Stimulated activated naive CD8-positive, alpha-beta T cell treated with anti-CD3 and anti-CD28 coated beads, Interleukin-15, Interleukin-2, amounts not matched to agents 100 ng/mL and 50 ng/mL, for 24 hours (primary cell): ENCODE results near the gene IQGAP3.

Experiments
- H3K27ac Mint-ChIP-seq: one replicate; pipeline ENCODE4 v1.8.0; 2021; ENCODE audit warnings: mild to moderate bottlenecking, mixed read lengths
- H3K27me3 Mint-ChIP-seq: one replicate; pipeline ENCODE4 v1.8.0; 2021; ENCODE audit warnings: mixed read lengths
- H3K36me3 Mint-ChIP-seq: one replicate; pipeline ENCODE4 v1.8.0; 2021; ENCODE audit warnings: low read depth, mixed read lengths
- H3K4me1 Mint-ChIP-seq: one replicate; pipeline ENCODE4 v1.8.0; 2021; ENCODE audit warnings: low read depth, mixed read lengths
- H3K4me3 Mint-ChIP-seq: one replicate; pipeline ENCODE4 v1.8.0; 2021; ENCODE audit warnings: mild to moderate bottlenecking, mixed read lengths
- H3K9me3 Mint-ChIP-seq: one replicate; pipeline ENCODE4 v1.8.0; 2021; ENCODE audit warnings: mixed read lengths

The IQGAP3 gene

GRCh38 chr1:156530006-156530405 is 42.4 kb downstream of the IQGAP3 start:
- H3K9me3 Mint-ChIP-seq = no peaks in the 10 kb centered on the region
- H3K27ac Mint-ChIP-seq = no peak overlapping the region
- H3K4me1 Mint-ChIP-seq = peaks cover 28% of the 10 kb centered on the region
- H3K4me3 Mint-ChIP-seq = no peak overlapping the region
- peaks cover 5% of the 10 kb centered on the region for H3K36me3 Mint-ChIP-seq
- H3K27me3 Mint-ChIP-seq = no peaks in the 10 kb centered on the region

- H3K9me3 Mint-ChIP-seq = no peaks in the 10 kb centered on the region
- H3K36me3 Mint-ChIP-seq = peaks cover 5% of the 10 kb centered on the region
- no peak overlapping the region for H3K27ac Mint-ChIP-seq
- H3K27me3 Mint-ChIP-seq = no peaks in the 10 kb centered on the region
- no peak overlapping the region for H3K4me3 Mint-ChIP-seq
- H3K4me1 Mint-ChIP-seq = peaks cover 38% of the 10 kb centered on the region
Observed at GRCh38 chr1:156528875-156529425, 43.4 kb downstream of the IQGAP3 start.

GRCh38 chr1:156528231-156528630 is 44.1 kb downstream of the IQGAP3 start:
- Mint-ChIP-seq H3K27ac (no peak overlapping the region), H3K4me3 (no peak overlapping the region), H3K4me1 (peaks cover 41% of the 10 kb centered on the region), H3K9me3 (no peaks in the 10 kb centered on the region), H3K27me3 (no peaks in the 10 kb centered on the region), H3K36me3 (peaks cover 5% of the 10 kb centered on the region)

- no peaks in the 10 kb centered on the region for H3K27me3 Mint-ChIP-seq
- H3K9me3 Mint-ChIP-seq = no peaks in the 10 kb centered on the region
- peaks cover 5% of the 10 kb centered on the region for H3K36me3 Mint-ChIP-seq
- peaks cover 41% of the 10 kb centered on the region for H3K4me1 Mint-ChIP-seq
- H3K27ac Mint-ChIP-seq = no peak overlapping the region
- no peak overlapping the region for H3K4me3 Mint-ChIP-seq
Observed at GRCh38 chr1:156527584-156527983, 44.8 kb downstream of the IQGAP3 start.

DNA sequence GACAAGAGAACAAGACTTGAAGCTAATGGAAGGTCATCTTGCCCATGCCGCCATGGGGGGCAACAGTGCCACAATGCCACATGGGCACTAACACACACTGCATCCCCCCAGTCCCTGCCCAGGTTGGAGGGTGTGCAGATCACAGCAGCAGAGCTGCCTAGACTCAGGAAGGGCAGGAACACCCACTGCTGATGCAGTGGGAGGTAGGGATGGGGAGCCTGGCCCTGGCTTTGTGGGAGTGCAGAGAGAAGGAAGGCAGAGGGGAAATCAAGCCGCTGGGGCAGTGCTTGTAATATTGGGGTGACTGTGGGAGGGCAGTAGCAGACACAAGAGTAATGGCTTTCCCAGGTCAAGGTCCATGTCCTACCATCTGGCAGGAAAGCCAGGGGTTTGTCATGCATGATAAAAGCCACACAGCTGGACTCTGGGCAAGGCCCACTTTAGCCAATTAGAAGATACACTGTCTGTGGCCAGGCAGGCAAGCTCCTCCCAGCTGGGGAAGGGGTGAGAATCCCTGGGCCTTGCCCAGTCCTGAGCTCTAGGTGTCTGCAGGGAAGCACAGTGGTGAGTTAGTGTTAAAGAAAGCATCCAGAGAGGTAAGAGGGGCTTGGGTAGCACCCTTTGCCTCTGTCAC is 46.4 kb downstream of the IQGAP3 start:
- H3K4me1 Mint-ChIP-seq = peaks cover 41% of the 10 kb centered on the region
- H3K4me3 Mint-ChIP-seq = peak overlapping the region; percentile 3
- H3K27me3 Mint-ChIP-seq = no peaks in the 10 kb centered on the region
- H3K9me3 Mint-ChIP-seq = no peaks in the 10 kb centered on the region
- H3K27ac Mint-ChIP-seq = no peak overlapping the region
- peaks cover 5% of the 10 kb centered on the region for H3K36me3 Mint-ChIP-seq

GRCh38 chr1:156525071-156525501 is 47.3 kb downstream of the IQGAP3 start:
- H3K4me1 Mint-ChIP-seq = peaks cover 41% of the 10 kb centered on the region
- H3K27me3 Mint-ChIP-seq = no peaks in the 10 kb centered on the region
- peak overlapping the region; percentile 60 for H3K4me3 Mint-ChIP-seq
- no peaks in the 10 kb centered on the region for H3K9me3 Mint-ChIP-seq
- H3K27ac Mint-ChIP-seq = peak overlapping the region; percentile 21
- peaks cover 5% of the 10 kb centered on the region for H3K36me3 Mint-ChIP-seq

DNA sequence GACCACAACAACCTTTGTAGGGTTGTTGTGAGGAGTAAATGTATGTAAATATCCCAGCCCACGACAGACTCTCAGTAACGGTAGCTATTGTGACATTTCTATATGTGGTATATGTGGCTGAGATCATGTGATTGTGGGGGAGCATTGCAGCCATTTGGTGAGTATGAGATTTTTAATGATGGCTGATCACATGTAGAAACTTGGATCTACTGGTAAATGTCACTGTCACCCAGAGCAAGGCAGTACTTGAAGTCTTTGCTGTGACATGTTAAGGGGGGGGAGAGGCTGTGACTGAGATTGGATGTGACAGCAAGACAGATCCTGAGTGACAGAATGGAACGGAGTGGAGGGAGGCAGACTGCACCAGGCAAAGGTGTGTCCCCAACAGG is 47.9 kb downstream of the IQGAP3 start:
- Mint-ChIP-seq H3K4me3 (peak overlapping the region; percentile 60), H3K27ac (peak overlapping the region; percentile 43), H3K9me3 (no peaks in the 10 kb centered on the region), H3K27me3 (no peaks in the 10 kb centered on the region), H3K36me3 (peaks cover 5% of the 10 kb centered on the region), H3K4me1 (peaks cover 41% of the 10 kb centered on the region)

GRCh38 chr1:156523801-156524480 is 48.4 kb downstream of the IQGAP3 start:
- Mint-ChIP-seq H3K4me1 (peaks cover 41% of the 10 kb centered on the region), H3K36me3 (peaks cover 5% of the 10 kb centered on the region), H3K27me3 (no peaks in the 10 kb centered on the region), H3K4me3 (peak overlapping the region; percentile 60), H3K27ac (peak overlapping the region; percentile 43), H3K9me3 (no peaks in the 10 kb centered on the region)

DNA sequence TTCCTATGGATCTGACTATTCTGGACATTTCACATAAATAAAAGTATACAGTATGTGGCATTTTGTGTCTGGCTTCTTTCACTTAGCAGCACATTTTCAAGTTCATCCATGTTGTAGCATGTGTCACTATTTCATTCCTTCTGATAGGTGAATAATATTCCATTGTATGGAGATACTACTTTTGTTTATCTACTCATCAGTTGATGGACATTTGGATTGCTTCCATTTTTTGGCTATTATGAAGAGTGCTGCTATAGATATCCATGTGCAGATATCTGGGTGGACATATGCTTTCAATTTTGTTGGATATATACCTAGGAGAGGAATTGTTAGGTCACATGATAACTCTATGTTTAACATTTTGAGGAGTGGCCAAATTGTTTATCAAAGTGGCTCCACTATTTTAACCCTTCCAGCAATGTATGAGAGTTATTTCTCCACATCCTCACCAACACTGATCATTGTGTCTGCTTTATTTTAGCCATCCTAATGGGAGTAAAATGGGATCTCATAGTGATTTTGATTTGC is 49.9 kb downstream of the IQGAP3 start:
- Mint-ChIP-seq H3K4me3 (no peak overlapping the region), H3K27ac (no peak overlapping the region)

GRCh38 chr1:156517748-156518147 is 54.6 kb downstream of the IQGAP3 start:
- no peaks in the 10 kb centered on the region for H3K9me3 Mint-ChIP-seq
- H3K4me3 Mint-ChIP-seq = no peak overlapping the region
- no peaks in the 10 kb centered on the region for H3K4me1 Mint-ChIP-seq
- no peak overlapping the region for H3K27ac Mint-ChIP-seq
- H3K36me3 Mint-ChIP-seq = no peaks in the 10 kb centered on the region
- no peaks in the 10 kb centered on the region for H3K27me3 Mint-ChIP-seq

More for the DNA sequence above, 49.9 kb downstream of the IQGAP3 start:
- Mint-ChIP-seq H3K9me3 (no peaks in the 10 kb centered on the region), H3K4me1 (peaks cover 30% of the 10 kb centered on the region), H3K27me3 (no peaks in the 10 kb centered on the region), H3K36me3 (peaks cover 5% of the 10 kb centered on the region)

GRCh38 chr1:156516821-156517220 is 55.5 kb downstream of the IQGAP3 start:
- Mint-ChIP-seq H3K9me3 (no peaks in the 10 kb centered on the region), H3K36me3 (no peaks in the 10 kb centered on the region), H3K4me3 (no peak overlapping the region), H3K27me3 (no peaks in the 10 kb centered on the region), H3K4me1 (peaks cover 8% of the 10 kb centered on the region), H3K27ac (no peak overlapping the region)

- Mint-ChIP-seq H3K4me1 (peaks cover 10% of the 10 kb centered on the region), H3K27me3 (no peaks in the 10 kb centered on the region), H3K9me3 (no peaks in the 10 kb centered on the region), H3K4me3 (no peak overlapping the region), H3K36me3 (no peaks in the 10 kb centered on the region), H3K27ac (no peak overlapping the region)
Observed at GRCh38 chr1:156515956-156516355, 56.4 kb downstream of the IQGAP3 start.

DNA sequence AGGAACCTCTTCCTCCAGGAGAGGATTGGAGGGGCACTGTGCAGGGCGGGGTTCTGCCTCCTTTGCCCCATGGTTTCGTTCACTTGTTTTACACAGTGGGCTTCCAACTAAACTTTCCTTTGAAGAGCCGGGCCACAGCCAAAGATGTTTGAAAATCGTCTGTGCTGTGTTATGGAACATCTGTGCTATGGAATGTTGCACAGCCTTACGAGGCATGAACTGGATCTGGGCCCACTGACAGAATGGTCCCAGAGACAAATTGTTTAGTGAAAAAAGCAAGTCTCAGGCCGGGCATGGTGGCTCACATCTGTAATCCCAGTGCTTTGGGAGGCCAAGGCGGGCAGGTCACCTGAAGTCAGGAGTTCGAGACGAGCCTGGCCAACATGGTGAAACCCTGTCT is 59.2 kb downstream of the IQGAP3 start:
- Mint-ChIP-seq H3K9me3 (no peaks in the 10 kb centered on the region), H3K27me3 (no peaks in the 10 kb centered on the region), H3K4me1 (peaks cover 20% of the 10 kb centered on the region), H3K4me3 (no peak overlapping the region), H3K27ac (no peak overlapping the region), H3K36me3 (no peaks in the 10 kb centered on the region)

DNA sequence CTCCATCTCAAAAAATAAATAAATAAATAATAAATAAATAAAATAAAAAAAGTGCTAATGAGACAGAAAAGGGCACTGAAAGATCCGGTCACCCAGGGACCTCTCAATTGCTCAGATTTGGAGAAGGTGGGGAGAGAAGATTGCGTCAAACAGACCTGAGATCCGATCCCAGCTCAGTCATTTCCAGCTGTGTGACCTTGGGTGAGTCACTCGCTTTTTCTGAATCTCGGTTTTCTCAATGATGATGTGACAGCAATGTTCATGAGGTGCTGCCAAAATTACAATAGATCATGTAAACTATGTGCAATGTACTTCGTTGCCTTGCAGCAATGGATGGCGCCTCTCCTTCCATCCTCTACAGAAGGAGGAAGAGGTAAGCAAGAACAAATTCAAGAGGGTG is 60.7 kb downstream of the IQGAP3 start:
- Mint-ChIP-seq H3K9me3 (no peaks in the 10 kb centered on the region), H3K4me1 (peaks cover 34% of the 10 kb centered on the region), H3K27ac (no peak overlapping the region), H3K4me3 (no peak overlapping the region), H3K27me3 (no peaks in the 10 kb centered on the region), H3K36me3 (no peaks in the 10 kb centered on the region)

DNA sequence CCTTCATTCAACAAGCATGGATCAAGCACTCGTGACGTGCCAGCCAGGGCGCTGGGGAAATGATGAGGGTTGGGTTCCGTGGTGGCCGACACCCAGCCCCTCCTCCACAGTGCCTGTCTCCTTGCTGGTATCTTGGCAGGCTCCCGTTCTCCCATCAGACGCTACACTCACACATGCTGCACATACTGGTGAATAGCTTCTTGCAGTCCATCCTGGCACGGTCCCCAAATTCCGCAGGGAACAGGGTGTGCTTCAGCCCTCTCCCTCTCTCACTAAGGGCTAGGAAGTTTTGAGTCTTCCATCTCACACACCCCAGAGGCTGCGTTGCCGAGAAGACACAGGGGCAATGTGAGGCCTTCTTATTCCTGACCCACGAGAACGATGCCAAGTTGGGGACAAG is 61.7 kb downstream of the IQGAP3 start:
- H3K27ac Mint-ChIP-seq = no peak overlapping the region
- no peaks in the 10 kb centered on the region for H3K27me3 Mint-ChIP-seq
- H3K4me1 Mint-ChIP-seq = peaks cover 44% of the 10 kb centered on the region
- H3K9me3 Mint-ChIP-seq = no peaks in the 10 kb centered on the region
- H3K4me3 Mint-ChIP-seq = no peak overlapping the region
- H3K36me3 Mint-ChIP-seq = no peaks in the 10 kb centered on the region
